Measurements from ENCODE around the gene CHGA.

Gene CHGA

DNA sequence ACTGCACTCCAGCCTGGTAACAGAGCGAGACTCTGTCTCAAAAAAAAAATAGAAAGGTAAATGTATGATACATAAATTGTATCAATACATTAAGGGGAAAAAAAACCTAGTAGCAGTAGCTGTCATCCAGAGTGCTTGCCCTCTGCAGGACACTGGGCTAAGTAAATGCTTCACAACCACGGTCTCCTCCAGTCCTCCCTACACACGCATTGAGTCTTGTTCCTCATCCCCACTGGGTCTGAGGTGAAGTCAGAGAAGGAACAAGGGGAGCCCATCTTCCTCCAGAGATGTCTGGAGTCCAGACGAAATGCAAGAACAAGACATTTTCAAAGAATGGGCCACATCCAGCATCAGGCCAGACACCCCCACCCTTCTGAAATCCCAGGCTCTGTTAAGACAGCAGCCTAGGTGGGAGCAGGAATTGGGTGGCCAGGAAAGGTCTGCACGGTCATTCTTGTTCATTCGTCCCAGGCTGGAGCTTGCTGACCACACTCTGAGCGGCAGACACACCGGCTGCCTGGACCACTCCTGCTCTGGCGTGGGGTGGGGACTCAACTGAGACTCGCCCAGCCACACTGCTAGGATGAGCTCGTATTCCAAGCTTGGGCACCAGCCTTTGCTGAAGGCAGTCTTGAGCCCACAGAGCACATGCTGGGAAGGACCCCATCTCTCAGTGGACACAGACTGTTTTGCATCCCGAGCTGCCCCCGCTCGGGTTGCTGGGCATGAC, 45.5 kb downstream of the CHGA start:
- TF ChIP-seq, protein P1, sequence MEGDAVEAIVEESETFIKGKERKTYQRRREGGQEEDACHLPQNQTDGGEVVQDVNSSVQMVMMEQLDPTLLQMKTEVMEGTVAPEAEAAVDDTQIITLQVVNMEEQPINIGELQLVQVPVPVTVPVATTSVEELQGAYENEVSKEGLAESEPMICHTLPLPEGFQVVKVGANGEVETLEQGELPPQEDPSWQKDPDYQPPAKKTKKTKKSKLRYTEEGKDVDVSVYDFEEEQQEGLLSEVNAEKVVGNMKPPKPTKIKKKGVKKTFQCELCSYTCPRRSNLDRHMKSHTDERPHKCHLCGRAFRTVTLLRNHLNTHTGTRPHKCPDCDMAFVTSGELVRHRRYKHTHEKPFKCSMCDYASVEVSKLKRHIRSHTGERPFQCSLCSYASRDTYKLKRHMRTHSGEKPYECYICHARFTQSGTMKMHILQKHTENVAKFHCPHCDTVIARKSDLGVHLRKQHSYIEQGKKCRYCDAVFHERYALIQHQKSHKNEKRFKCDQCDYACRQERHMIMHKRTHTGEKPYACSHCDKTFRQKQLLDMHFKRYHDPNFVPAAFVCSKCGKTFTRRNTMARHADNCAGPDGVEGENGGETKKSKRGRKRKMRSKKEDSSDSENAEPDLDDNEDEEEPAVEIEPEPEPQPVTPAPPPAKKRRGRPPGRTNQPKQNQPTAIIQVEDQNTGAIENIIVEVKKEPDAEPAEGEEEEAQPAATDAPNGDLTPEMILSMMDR (IDR thresholded peaks at IDR 0.05; ENCODE audit: control insufficient read depth, insufficient read depth, low read depth, low read length, missing control alignments), result no peak
- no peak for DNase-seq (ENCODE audit: low read depth)
- H3K4me3 ChIP-seq (ENCODE audit: control insufficient read depth, low read depth, low read length), result no peak overlapping the region

DNA sequence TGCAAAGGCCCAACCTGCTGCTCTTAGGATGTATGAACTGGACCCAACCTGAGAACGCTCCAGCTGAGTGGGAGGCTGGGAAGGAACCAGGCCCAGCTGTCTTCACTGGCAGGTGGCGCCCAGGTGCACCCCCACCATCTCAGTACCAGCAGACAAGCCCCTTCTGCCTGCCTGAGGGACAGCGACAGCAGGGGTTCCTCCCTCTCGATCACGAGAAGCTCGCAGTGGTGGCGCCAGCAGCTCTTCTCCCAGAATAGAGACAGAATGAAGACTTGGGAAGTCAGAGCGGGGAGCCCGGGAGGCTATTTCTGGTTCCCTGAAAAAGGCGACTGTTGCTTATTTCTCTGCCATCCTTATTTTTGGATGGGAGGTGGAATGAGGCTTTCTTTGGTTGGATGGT, 46.5 kb downstream of the CHGA start:
- H3K4me3 ChIP-seq (ENCODE audit: control insufficient read depth, low read depth, low read length), result no peak overlapping the region
- TF ChIP-seq, protein P1 (IDR thresholded peaks at IDR 0.05; ENCODE audit: control insufficient read depth, insufficient read depth, low read depth, low read length, missing control alignments), result no peak
- no peak for DNase-seq (ENCODE audit: low read depth)

DNA sequence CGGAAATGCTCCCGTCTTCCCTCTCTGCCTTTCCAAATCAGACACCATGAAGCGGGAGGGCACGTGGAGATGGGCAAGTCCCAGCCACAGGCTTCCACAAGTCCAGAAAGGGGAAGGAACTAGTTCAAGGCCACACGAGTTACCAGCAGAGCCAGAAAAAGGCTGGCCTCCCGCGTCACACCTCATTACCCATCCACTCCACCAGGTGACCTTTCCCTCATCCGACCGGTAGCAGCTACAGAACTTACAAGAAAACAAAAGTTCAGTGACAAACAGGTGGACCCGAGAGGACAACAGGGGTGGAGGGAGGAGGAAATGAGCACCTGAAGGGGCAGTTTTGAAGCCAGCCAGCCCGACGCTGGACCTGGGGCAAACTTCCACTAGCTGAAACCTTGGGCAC, 46.9 kb downstream of the CHGA start:
- H3K4me3 ChIP-seq (ENCODE audit: control insufficient read depth, low read depth, low read length), result no peak overlapping the region
- TF ChIP-seq, protein P1 (IDR thresholded peaks at IDR 0.05; ENCODE audit: control insufficient read depth, insufficient read depth, low read depth, low read length, missing control alignments), result no peak
- no peak for DNase-seq (ENCODE audit: low read depth)

DNA sequence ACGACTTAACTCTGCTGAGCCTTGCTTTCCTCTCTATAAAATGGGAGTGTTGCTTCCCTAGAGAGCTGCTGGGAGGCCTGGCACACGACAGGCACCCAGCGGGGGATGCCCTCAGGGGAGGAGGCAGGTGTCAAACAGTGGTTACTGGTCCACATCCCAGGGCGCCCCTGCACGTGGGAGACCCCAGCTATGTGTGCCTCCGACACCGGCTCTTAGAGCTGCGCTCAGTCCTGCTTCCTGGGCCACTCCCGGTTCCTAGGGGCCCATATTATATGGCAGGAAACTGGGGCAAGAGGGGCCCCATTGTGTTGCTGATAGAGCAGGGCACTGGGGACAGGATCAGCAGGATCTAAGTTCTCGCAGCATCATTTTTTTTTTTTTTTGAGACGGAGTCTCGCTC, 47.3 kb downstream of the CHGA start:
- DNase-seq (ENCODE audit: low read depth), result no peak

DNA sequence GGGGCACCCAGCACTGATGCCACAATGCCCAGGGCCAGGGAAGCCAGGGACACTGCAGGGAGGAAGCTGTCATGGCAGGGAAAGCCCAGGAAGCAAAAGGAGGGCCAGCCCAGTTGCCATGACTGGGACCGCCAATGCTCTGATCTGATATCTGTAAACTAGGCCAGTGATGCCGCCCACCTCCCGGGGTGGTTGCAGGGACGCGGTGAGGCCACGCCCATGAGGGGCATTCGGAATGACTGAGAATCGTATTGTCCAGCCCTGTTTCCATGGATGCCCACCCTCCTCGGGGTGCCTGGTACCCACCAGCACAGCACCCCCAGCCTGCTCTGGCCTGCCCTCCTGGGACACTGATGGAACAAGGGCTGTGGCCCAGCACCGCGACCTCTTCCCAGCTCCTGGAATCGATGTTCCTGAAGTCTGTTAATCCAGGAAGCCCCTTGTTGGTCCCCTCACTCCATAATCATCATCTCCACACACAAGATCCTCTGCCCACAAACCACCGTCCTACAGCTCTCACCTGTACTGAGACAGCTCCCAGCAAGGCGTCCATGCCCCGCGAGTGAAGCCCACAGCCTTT, 48.7 kb downstream of the CHGA start:
- no peak for DNase-seq (ENCODE audit: low read depth)
- TF ChIP-seq, protein P1 (IDR thresholded peaks at IDR 0.05; ENCODE audit: control insufficient read depth, insufficient read depth, low read depth, low read length, missing control alignments), result no peak
- no peak overlapping the region for H3K4me3 ChIP-seq (ENCODE audit: control insufficient read depth, low read depth, low read length)

More for the DNA sequence above, 47.3 kb downstream of the CHGA start:
- TF ChIP-seq, protein P1 (IDR thresholded peaks at IDR 0.05; ENCODE audit: control insufficient read depth, insufficient read depth, low read depth, low read length, missing control alignments), result no peak
- H3K4me3 ChIP-seq (ENCODE audit: control insufficient read depth, low read depth, low read length), result no peak overlapping the region

DNA sequence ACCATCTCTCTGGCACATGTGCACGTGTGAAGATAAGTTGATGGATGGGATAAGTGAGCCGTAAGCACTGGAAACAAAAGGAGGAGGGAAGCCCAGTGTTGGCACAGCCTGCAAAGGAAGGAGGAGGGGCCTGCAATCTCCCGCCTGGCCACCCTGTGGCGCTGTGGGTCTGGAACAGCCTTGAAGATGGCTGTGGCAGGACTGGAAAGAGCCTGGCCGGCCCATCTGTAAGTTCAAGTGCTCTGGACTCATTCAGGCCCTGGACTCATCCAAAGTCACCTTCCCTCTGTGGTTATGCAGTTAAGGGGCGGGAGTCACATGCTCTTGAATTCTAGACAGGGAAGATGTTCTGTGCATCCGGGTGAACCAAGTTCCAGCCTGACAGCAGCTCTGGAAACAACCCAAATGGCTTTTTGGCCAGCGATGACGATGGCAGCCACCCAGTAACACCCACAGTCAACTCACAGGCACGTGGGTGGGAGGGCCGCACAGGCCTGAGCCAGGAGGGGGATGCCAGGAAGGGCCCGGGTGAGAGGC, 50.4 kb downstream of the CHGA start:
- no peak overlapping the region for H3K4me3 ChIP-seq (ENCODE audit: control insufficient read depth, low read depth, low read length)
- TF ChIP-seq, protein P1 (IDR thresholded peaks at IDR 0.05; ENCODE audit: control insufficient read depth, insufficient read depth, low read depth, low read length, missing control alignments), result peak; percentile 71
- no peak for DNase-seq (ENCODE audit: low read depth)
